ENCODE data around the gene SLMAP.

- TF ChIP-seq CTCF (IDR thresholded peaks at IDR 0.05) (no peak), POLR2A (IDR thresholded peaks at IDR 0.05) (no peak)
Measured at GRCh38 chr3:57863380-57863779, 107.3 kb downstream of the SLMAP start.

Measured in uterus (tissue), 2 donors.